Measurements from ENCODE around the gene ACTRT2.

GRCh38 chr1:3009021-3009420, 12.2 kb upstream of the ACTRT2 start:
- TF ChIP-seq POLR2A (IDR thresholded peaks at IDR 0.05; ENCODE audit: control extremely low read depth in 1 of 2, low read depth in 2 of 2, low read length in 2 of 2), result no peak
- no peak for TF ChIP-seq CHD2 (IDR thresholded peaks at IDR 0.05; ENCODE audit: low read length)
- no peak for TF ChIP-seq CTCF (IDR thresholded peaks at IDR 0.05; ENCODE audit: control extremely low read depth in 1 of 3, insufficient read depth in 1 of 3, low read depth in 1 of 3, low read length in 3 of 3)
- no peak for TF ChIP-seq FOSL1 (IDR thresholded peaks at IDR 0.05; ENCODE audit: insufficient read depth, low read depth, low read length)
- no peak for TF ChIP-seq POLR2AphosphoS5 (IDR thresholded peaks at IDR 0.05; ENCODE audit: low read depth, low read length)
- no peak for TF ChIP-seq EZH2 (IDR thresholded peaks at IDR 0.05; ENCODE audit: low read depth, low read length, severe bottlenecking)
- TF ChIP-seq SRF (IDR thresholded peaks at IDR 0.05; ENCODE audit: low read depth, low read length), result no peak
- no peak for TF ChIP-seq MAFK (IDR thresholded peaks at IDR 0.05; ENCODE audit: low read depth, low read length)
- no peak for TF ChIP-seq CREB1 (IDR thresholded peaks at IDR 0.05)
- TF ChIP-seq EGR1 (IDR thresholded peaks at IDR 0.05; ENCODE audit: borderline replicate concordance, low read depth, low read length), result no peak
- no peak for TF ChIP-seq TCF12 (IDR thresholded peaks at IDR 0.05; ENCODE audit: low read depth, low read length)
- TF ChIP-seq SP4 (IDR thresholded peaks at IDR 0.05; ENCODE audit: low read length), result no peak
- no peak for TF ChIP-seq TEAD4 (IDR thresholded peaks at IDR 0.05; ENCODE audit: low read depth, low read length)
- no peak for TF ChIP-seq RAD21 (IDR thresholded peaks at IDR 0.05 in 1 of 2, conservative IDR thresholded peaks at IDR 0.05 in 1 of 2; ENCODE audit: low read depth in 2 of 2, low read length in 2 of 2)

Data from H1 (cell line).